NT2/D1 (cell line): ENCODE results near the gene ANO5.

ENCODE experiments used
- SUZ12 ChIP-seq: IDR thresholded peaks from 2 replicates; pipeline ENCODE4 v1.6.1; 2011; ENCODE audit not compliant: insufficient read length, insufficient read depth; ENCODE audit errors: extremely low read depth
- YY1 ChIP-seq: IDR thresholded peaks from 2 replicates; pipeline ENCODE4 v1.6.1; 2011; ENCODE audit not compliant: insufficient read length, insufficient read depth
- ZNF274 ChIP-seq: IDR thresholded peaks from 2 replicates; pipeline ENCODE4 v1.6.1; 2011; ENCODE audit warnings: mild to moderate bottlenecking, low read depth, low read length

DNA sequence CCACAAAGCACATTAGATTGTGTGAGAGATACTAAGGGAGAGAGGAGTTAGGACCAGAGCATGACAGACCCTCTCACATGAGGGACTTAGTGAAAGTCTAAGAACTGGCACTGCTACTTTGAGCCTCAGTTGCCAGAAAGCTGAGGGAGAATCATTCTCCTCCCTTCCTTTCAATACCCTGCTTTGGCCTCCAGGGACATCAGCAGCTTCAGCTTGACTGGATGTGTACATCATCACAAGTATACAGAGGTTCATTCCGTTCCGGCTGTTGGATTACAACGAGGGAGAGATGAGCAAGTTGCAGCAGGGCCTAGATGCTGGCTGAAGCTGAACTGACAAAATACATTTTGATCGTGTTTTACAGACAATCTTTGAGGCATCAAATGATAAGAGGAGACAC lies 15.7 kb upstream of the ANO5 start:
- TF ChIP-seq YY1 = no peak
- no peak for TF ChIP-seq SUZ12
- no peak for TF ChIP-seq ZNF274
